BLaER1 (cell line): ENCODE results near the gene SPATA4.

Experiments
- H3K27ac ChIP-seq: shearing (Covaris generic); formaldehyde crosslinking; 2 replicates; pipeline ENCODE4 v1.8.1; 2022
- H3K27me3 ChIP-seq: shearing (Covaris generic); formaldehyde crosslinking; 2 replicates; pipeline ENCODE4 v1.8.1; 2022
- H3K36me3 ChIP-seq: shearing (Covaris generic); formaldehyde crosslinking; 2 replicates; pipeline ENCODE4 v1.8.1; 2022
- H3K4me1 ChIP-seq: shearing (Covaris generic); formaldehyde crosslinking; 2 replicates; pipeline ENCODE4 v1.8.1; 2022
- H3K4me2 ChIP-seq: shearing (Covaris generic); formaldehyde crosslinking; 2 replicates; pipeline ENCODE4 v1.8.1; 2022
- H3K4me3 ChIP-seq: shearing (Covaris generic); formaldehyde crosslinking; 2 replicates; pipeline ENCODE4 v1.8.1; 2022
- H3K9ac ChIP-seq: shearing (Covaris generic); formaldehyde crosslinking; 2 replicates; pipeline ENCODE4 v1.8.1; 2022
- H3K9me3 ChIP-seq: shearing (Covaris generic); formaldehyde crosslinking; 2 replicates; pipeline ENCODE4 v1.8.1; 2022
- H4K20me1 ChIP-seq: shearing (Covaris generic); formaldehyde crosslinking; 2 replicates; pipeline ENCODE4 v1.8.1; 2022
- Cebpa-rat ChIP-seq: shearing (Covaris generic); IDR thresholded peaks from 2 replicates; pipeline ENCODE4 v1.8.1; 2022

Gene SPATA4

GRCh38 chr4:176153124-176153523 is 42.3 kb downstream of the SPATA4 start:
- Histone ChIP-seq H3K27ac (no peak overlapping the region), H3K4me3 (no peak overlapping the region), H3K4me2 (no peak overlapping the region), H3K36me3 (no peaks in the 10 kb centered on the region), H3K9me3 (no peaks in the 10 kb centered on the region), H3K9ac (no peak overlapping the region), H3K4me1 (peaks cover 8% of the 10 kb centered on the region; the same call in 1 of the 2 replicates), H3K27me3 (no peaks in the 10 kb centered on the region), H4K20me1 (no peaks in the 10 kb centered on the region)
- no peak for TF ChIP-seq Cebpa-rat

- H3K4me2 ChIP-seq = no peak overlapping the region
- no peaks in the 10 kb centered on the region for H3K27me3 ChIP-seq
- no peaks in the 10 kb centered on the region for H4K20me1 ChIP-seq
- H3K4me3 ChIP-seq = no peak overlapping the region
- H3K9me3 ChIP-seq = no peaks in the 10 kb centered on the region
- no peak for TF ChIP-seq Cebpa-rat
- no peaks in the 10 kb centered on the region for H3K36me3 ChIP-seq
- no peak overlapping the region for H3K27ac ChIP-seq
- H3K4me1 ChIP-seq = peaks cover 8% of the 10 kb centered on the region; the same call in 1 of the 2 replicates
- no peak overlapping the region for H3K9ac ChIP-seq
Measured at GRCh38 chr4:176150704-176151103, 44.7 kb downstream of the SPATA4 start.

DNA sequence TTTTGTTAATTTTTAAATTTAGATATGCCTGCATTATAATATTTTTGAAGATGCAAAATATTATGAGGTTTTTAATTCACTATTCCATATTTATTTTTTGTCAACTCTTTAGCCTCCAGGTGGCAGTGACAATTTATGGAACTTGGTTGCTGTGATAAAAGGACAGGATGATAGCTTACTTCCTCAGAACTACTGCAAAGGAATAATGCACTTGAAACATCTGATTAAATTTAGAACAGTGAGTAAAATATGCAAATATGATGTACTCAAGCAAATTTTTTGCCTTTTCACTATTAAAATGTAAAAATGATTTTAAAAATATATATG is 45.1 kb downstream of the SPATA4 start:
- no peak for TF ChIP-seq Cebpa-rat
- H3K4me3 ChIP-seq = no peak overlapping the region
- H3K4me2 ChIP-seq = no peak overlapping the region

GRCh38 chr4:176149680-176150355 is 45.6 kb downstream of the SPATA4 start:
- H3K9ac ChIP-seq = no peak overlapping the region
- no peak for TF ChIP-seq Cebpa-rat
- H3K4me2 ChIP-seq = no peak overlapping the region
- H3K9me3 ChIP-seq = no peaks in the 10 kb centered on the region
- H3K36me3 ChIP-seq = no peaks in the 10 kb centered on the region
- peaks cover 8% of the 10 kb centered on the region; the same call in 1 of the 2 replicates for H3K4me1 ChIP-seq
- H3K27ac ChIP-seq = no peak overlapping the region
- H4K20me1 ChIP-seq = no peaks in the 10 kb centered on the region
- H3K4me3 ChIP-seq = no peak overlapping the region
- H3K27me3 ChIP-seq = no peaks in the 10 kb centered on the region

More for the DNA sequence above, 45.1 kb downstream of the SPATA4 start:
- Histone ChIP-seq H3K9ac (no peak overlapping the region), H3K4me1 (peaks cover 8% of the 10 kb centered on the region; the same call in 1 of the 2 replicates), H4K20me1 (no peaks in the 10 kb centered on the region), H3K36me3 (no peaks in the 10 kb centered on the region), H3K27ac (no peak overlapping the region), H3K9me3 (no peaks in the 10 kb centered on the region), H3K27me3 (no peaks in the 10 kb centered on the region)

GRCh38 chr4:176142253-176142652 is 53.1 kb downstream of the SPATA4 start:
- H3K4me1 ChIP-seq = no peaks in the 10 kb centered on the region
- TF ChIP-seq Cebpa-rat = no peak
- H3K4me3 ChIP-seq = no peak overlapping the region
- H3K4me2 ChIP-seq = no peak overlapping the region
- H3K27me3 ChIP-seq = no peaks in the 10 kb centered on the region
- no peaks in the 10 kb centered on the region for H3K36me3 ChIP-seq
- H4K20me1 ChIP-seq = no peaks in the 10 kb centered on the region
- H3K9ac ChIP-seq = no peak overlapping the region
- no peak overlapping the region for H3K27ac ChIP-seq
- H3K9me3 ChIP-seq = no peaks in the 10 kb centered on the region

DNA sequence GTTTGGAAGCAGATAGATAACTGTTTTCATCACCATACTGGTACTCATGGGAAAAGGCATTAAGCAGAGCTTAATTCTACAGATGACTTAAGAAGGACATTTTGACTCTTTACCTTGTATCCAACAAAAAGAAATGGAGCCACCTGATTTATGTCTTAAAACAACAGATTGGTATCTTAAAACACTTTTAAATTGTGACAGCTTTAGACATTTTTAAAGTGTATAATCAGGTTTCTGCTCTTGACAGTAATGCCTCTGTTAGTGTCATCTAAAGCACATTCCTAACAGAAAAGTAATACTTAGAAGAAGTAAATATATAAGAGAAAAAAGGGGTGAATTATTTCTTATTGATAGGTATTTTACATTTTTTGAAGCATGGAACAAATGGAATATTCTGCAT is 55.9 kb downstream of the SPATA4 start:
- Histone ChIP-seq H3K4me1 (no peaks in the 10 kb centered on the region), H3K27ac (no peak overlapping the region), H3K4me3 (no peak overlapping the region), H3K4me2 (no peak overlapping the region), H3K36me3 (no peaks in the 10 kb centered on the region), H4K20me1 (no peaks in the 10 kb centered on the region), H3K9ac (no peak overlapping the region), H3K9me3 (no peaks in the 10 kb centered on the region), H3K27me3 (no peaks in the 10 kb centered on the region)
- no peak for TF ChIP-seq Cebpa-rat

- Histone ChIP-seq H3K36me3 (no peaks in the 10 kb centered on the region), H3K27me3 (no peaks in the 10 kb centered on the region), H3K9ac (no peak overlapping the region), H3K27ac (no peak overlapping the region), H4K20me1 (no peaks in the 10 kb centered on the region), H3K4me1 (no peaks in the 10 kb centered on the region), H3K4me3 (no peak overlapping the region), H3K4me2 (no peak overlapping the region), H3K9me3 (no peaks in the 10 kb centered on the region)
- no peak for TF ChIP-seq Cebpa-rat
Measured at GRCh38 chr4:176137631-176138030, 57.8 kb downstream of the SPATA4 start.

DNA sequence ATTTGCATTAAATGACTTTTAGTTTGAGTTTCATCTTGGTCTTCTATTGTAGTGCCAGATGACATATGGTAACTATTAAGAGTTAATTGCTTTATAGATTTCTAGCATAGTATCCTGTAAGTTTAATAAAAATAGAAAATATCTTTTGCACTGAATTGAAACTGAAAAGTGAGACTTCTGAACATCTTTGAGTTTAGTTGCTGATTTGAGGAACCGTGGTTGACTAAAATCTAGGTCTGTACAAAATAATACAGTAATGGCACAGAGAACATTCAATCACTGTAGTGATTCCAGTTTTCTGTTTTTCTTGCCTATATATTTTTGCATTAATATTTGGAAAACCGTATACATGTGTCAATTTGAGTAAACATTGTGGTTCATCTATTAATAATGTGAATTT is 60.7 kb downstream of the SPATA4 start:
- no peaks in the 10 kb centered on the region for H3K9me3 ChIP-seq
- H4K20me1 ChIP-seq = no peaks in the 10 kb centered on the region
- no peak overlapping the region for H3K4me3 ChIP-seq
- H3K4me2 ChIP-seq = no peak overlapping the region
- H3K36me3 ChIP-seq = no peaks in the 10 kb centered on the region
- TF ChIP-seq Cebpa-rat = no peak
- no peaks in the 10 kb centered on the region for H3K4me1 ChIP-seq
- H3K9ac ChIP-seq = no peak overlapping the region
- no peak overlapping the region for H3K27ac ChIP-seq
- H3K27me3 ChIP-seq = no peaks in the 10 kb centered on the region
